H1 (cell line): ENCODE results near the gene TBX6. TPM values are rescaled to one million over a fixed set of nuclear protein-coding genes. Genes with fewer than 3 reads are reported as not detected.
A peak's percentile ranks its signal among the peaks of the same experiment; 100 is the strongest.

Experiments used
- CTCF ChIA-PET: fragments of 300-600 bp; sonication (Branson Sonifier 250); formaldehyde crosslinking; loops from one replicate; lab custom pipeline; 2021; ENCODE audit not compliant: partially characterized antibody; lab: Charles Lee
- POLR2A ChIA-PET: fragments of 300-600 bp; sonication (Branson Sonifier 250); formaldehyde crosslinking; loops from one replicate; lab custom pipeline; 2021; ENCODE audit warnings: inconsistent platforms; ENCODE audit not compliant: partially characterized antibody; lab: Charles Lee
- DNase-seq, 2 experiments: peaks; one replicate each; pipeline versions ENCODE4 v3.0.0 to v3.0.0-alpha.2; 2010 to 2022; ENCODE audit warnings: low spot score in 2 of 2, low read depth in 1 of 2, mixed read lengths in 1 of 2
- FAIRE-seq: peaks from 2 replicates; lab custom pipeline; 2011; peaks lifted over from hg19 to GRCh38; lab: Jason Lieb, UNC
- H2AFZ ChIP-seq: 2 replicates; pipeline ENCODE4 v1.8.1; 2012; ENCODE audit warnings: low read length, inconsistent platforms
- H2AK5ac ChIP-seq: 2 replicates; pipeline ENCODE4 v1.6.1; 2013; ENCODE audit warnings: low read depth, low read length
- H2BK120ac ChIP-seq: replicated peaks from 2 replicates; pipeline ENCODE3; 2013; ENCODE audit warnings: low read depth, low read length, inconsistent platforms
- H2BK12ac ChIP-seq: 2 replicates; pipeline ENCODE4 v1.6.1; 2013; ENCODE audit warnings: low read depth, low read length
- H2BK15ac ChIP-seq: 2 replicates; pipeline ENCODE4 v1.6.1; 2013; ENCODE audit warnings: low read length
- H2BK20ac ChIP-seq: 2 replicates; pipeline ENCODE4 v1.6.1; 2013; ENCODE audit warnings: low read length
- H2BK5ac ChIP-seq: 2 replicates; pipeline ENCODE4 v1.6.1; 2013; ENCODE audit warnings: low read depth, low read length
- H3K14ac ChIP-seq: 2 replicates; pipeline ENCODE4 v1.6.1; 2013; ENCODE audit warnings: inconsistent platforms; ENCODE audit not compliant: insufficient read length
- H3K18ac ChIP-seq: 2 replicates; pipeline ENCODE4 v1.6.1; 2013; ENCODE audit warnings: low read length; ENCODE audit errors: extremely low read depth
- H3K23ac ChIP-seq: 2 replicates; pipeline ENCODE4 v1.6.1; 2013; ENCODE audit warnings: inconsistent platforms; ENCODE audit not compliant: insufficient read length
- H3K23me2 ChIP-seq: 2 replicates; pipeline ENCODE4 v1.6.1; 2013; ENCODE audit warnings: low read depth, low read length
- H3K27ac ChIP-seq: 2 replicates; pipeline ENCODE4 v1.6.1; 2011; ENCODE audit warnings: low read depth, low read length, inconsistent platforms
- H3K27me3 ChIP-seq, 4 experiments: replicated peaks in 1 of 4; 1 replicate in 1 of 4; 2 replicates in 3 of 4; pipeline versions ENCODE4 v1.6.1 to v1.8.1; 2011 to 2013; ENCODE audit warnings: low read length in 3 of 4, mild to moderate bottlenecking in 3 of 4, inconsistent platforms in 2 of 4, mixed read lengths in 2 of 4, moderate library complexity in 1 of 4; ENCODE audit not compliant: control insufficient read depth in 3 of 4, insufficient read depth in 3 of 4; ENCODE audit errors: extremely low read depth in 1 of 4
- H3K36me3 ChIP-seq, 4 experiments: 2 replicates each; pipeline versions ENCODE4 v1.6.1 to v1.8.1; 2011 to 2013; ENCODE audit warnings: mild to moderate bottlenecking in 4 of 4, low read length in 3 of 4, moderate library complexity in 2 of 4, control low read depth in 1 of 4, inconsistent platforms in 1 of 4; ENCODE audit not compliant: insufficient read depth in 4 of 4, control insufficient read depth in 2 of 4
- H3K4ac ChIP-seq: replicated peaks from 2 replicates; pipeline ENCODE3; 2013; ENCODE audit warnings: low read length, low read depth, mixed read lengths, inconsistent platforms; ENCODE audit not compliant: insufficient read length
- H3K4me1 ChIP-seq, 4 experiments: replicated peaks in 1 of 4; 1 replicate in 1 of 4; 2 replicates in 3 of 4; pipeline versions ENCODE4 v1.6.1 to v1.8.1; 2011 to 2013; ENCODE audit warnings: low read length in 3 of 4, inconsistent platforms in 2 of 4, mixed read lengths in 1 of 4; ENCODE audit not compliant: insufficient read depth in 4 of 4, control insufficient read depth in 3 of 4
- H3K4me2 ChIP-seq, 2 experiments: 2 replicates each; pipeline versions ENCODE4 v1.6.1 to v1.8.1; 2011 to 2013; ENCODE audit warnings: low read depth in 2 of 2, low read length in 2 of 2, control low read depth in 1 of 2, inconsistent platforms in 1 of 2, mild to moderate bottlenecking in 1 of 2; ENCODE audit not compliant: insufficient read depth in 1 of 2
- H3K4me3 ChIP-seq, 4 experiments: fragments of 200-600, 300-600 bp in 1 of 4; sonication (generic), shearing (Covaris generic), sonication (Bioruptor Twin) in 1 of 4; 2 replicates each; pipeline versions ENCODE4 v1.5.1 to v1.8.1; 2011 to 2016; ENCODE audit warnings: low read length in 4 of 4, low read depth in 3 of 4, control low read depth in 2 of 4, inconsistent platforms in 2 of 4, mild to moderate bottlenecking in 2 of 4, mixed read lengths in 1 of 4, moderate library complexity in 1 of 4; ENCODE audit not compliant: insufficient read depth in 2 of 4; ENCODE audit errors: extremely low read depth in 1 of 4
- H3K56ac ChIP-seq: replicated peaks from 2 replicates; pipeline ENCODE3; 2013; ENCODE audit warnings: low read depth, mild to moderate bottlenecking, mixed read lengths, low read length, inconsistent platforms; ENCODE audit not compliant: insufficient read length
- H3K79me1 ChIP-seq: 2 replicates; pipeline ENCODE4 v1.6.1; 2013; ENCODE audit warnings: low read depth, low read length, control low read depth
- H3K79me2 ChIP-seq, 2 experiments: 2 replicates each; pipeline versions ENCODE4 v1.6.1 to v1.8.1; 2012 to 2013; ENCODE audit warnings: low read length in 2 of 2, mild to moderate bottlenecking in 2 of 2, inconsistent platforms in 1 of 2; ENCODE audit not compliant: insufficient read depth in 2 of 2, control insufficient read depth in 1 of 2
- H3K9ac ChIP-seq, 4 experiments: replicated peaks in 1 of 4; 1 replicate in 1 of 4; 2 replicates in 3 of 4; pipeline versions ENCODE4 v1.6.1 to v1.8.1; 2011 to 2013; ENCODE audit warnings: low read depth in 3 of 4, low read length in 3 of 4, control low read depth in 2 of 4, mild to moderate bottlenecking in 2 of 4, moderate library complexity in 2 of 4, inconsistent platforms in 1 of 4; ENCODE audit errors: extremely low read depth in 1 of 4
- H3K9me3 ChIP-seq, 2 experiments: 2 replicates each; pipeline versions ENCODE4 v1.6.1 to v1.8.1; 2012 to 2013; ENCODE audit warnings: mild to moderate bottlenecking in 2 of 2, moderate library complexity in 2 of 2, control low read depth in 1 of 2, inconsistent platforms in 1 of 2, low read depth in 1 of 2, low read length in 1 of 2, mixed read lengths in 1 of 2; ENCODE audit not compliant: insufficient read depth in 2 of 2
- H4K20me1 ChIP-seq, 2 experiments: replicated peaks in 1 of 2; 2 replicates each; pipeline versions ENCODE3 to v1.8.1; 2011 to 2013; ENCODE audit warnings: inconsistent platforms in 2 of 2, low read length in 2 of 2, mild to moderate bottlenecking in 1 of 2; ENCODE audit not compliant: insufficient read depth in 2 of 2, control insufficient read depth in 1 of 2
- H4K5ac ChIP-seq: 2 replicates; pipeline ENCODE4 v1.6.1; 2013; ENCODE audit warnings: low read length, low read depth, mixed read lengths, inconsistent platforms; ENCODE audit not compliant: insufficient read length
- H4K8ac ChIP-seq: 2 replicates; pipeline ENCODE4 v1.8.0; 2013; ENCODE audit warnings: mild to moderate bottlenecking, moderate library complexity, low read length, inconsistent platforms; ENCODE audit not compliant: insufficient read depth; ENCODE audit errors: extremely low read depth
- H4K91ac ChIP-seq: replicated peaks from 2 replicates; pipeline ENCODE3; 2013; ENCODE audit warnings: low read length, mixed read lengths, inconsistent platforms; ENCODE audit not compliant: insufficient read length
- CEBPB ChIP-seq: IDR thresholded peaks from 2 replicates; pipeline ENCODE4 v1.6.1; 2012; ENCODE audit warnings: low read depth, low read length
- GABPA ChIP-seq: IDR thresholded peaks from 2 replicates; pipeline ENCODE4 v1.6.1; 2011; ENCODE audit warnings: mild to moderate bottlenecking, low read length, moderate library complexity, borderline replicate concordance; ENCODE audit not compliant: insufficient read depth
- HDAC2 ChIP-seq, 2 experiments: fragments of 300-600 bp in 1 of 2; sonication (generic) in 1 of 2; IDR thresholded peaks; 2 replicates each; pipeline ENCODE4 v1.6.1; 2011 to 2012; ENCODE audit warnings: low read depth in 2 of 2, low read length in 2 of 2, mild to moderate bottlenecking in 2 of 2, moderate library complexity in 2 of 2, borderline replicate concordance in 1 of 2, inconsistent platforms in 1 of 2
- MAX ChIP-seq: IDR thresholded peaks from 2 replicates; pipeline ENCODE4 v1.6.1; 2012; ENCODE audit warnings: inconsistent platforms
- POLR2A ChIP-seq, 2 experiments: IDR thresholded peaks; 1 replicate in 1 of 2; 2 replicates in 1 of 2; pipeline ENCODE4 v1.6.1; 2011; ENCODE audit warnings: low read depth in 2 of 2, low read length in 2 of 2, mild to moderate bottlenecking in 2 of 2; ENCODE audit errors: control extremely low read depth in 1 of 2
- RAD21 ChIP-seq, 2 experiments: IDR thresholded peaks in 1 of 2; conservative IDR thresholded peaks in 1 of 2; 2 replicates each; pipeline ENCODE4 v1.6.1; 2011; ENCODE audit warnings: low read depth in 2 of 2, low read length in 2 of 2, improper control_type of control experiment in 1 of 2, inconsistent platforms in 1 of 2, mild to moderate bottlenecking in 1 of 2, moderate library complexity in 1 of 2
- RXRA ChIP-seq: IDR thresholded peaks from 2 replicates; pipeline ENCODE4 v1.6.1; 2011; ENCODE audit warnings: low read depth, mild to moderate bottlenecking, low read length, moderate library complexity; ENCODE audit not compliant: insufficient read depth
- SIN3A ChIP-seq, 2 experiments: IDR thresholded peaks in 1 of 2; conservative IDR thresholded peaks in 1 of 2; 2 replicates each; pipeline ENCODE4 v1.6.1; 2011 to 2012; ENCODE audit warnings: low read length in 2 of 2, improper control_type of control experiment in 1 of 2, low read depth in 1 of 2, mild to moderate bottlenecking in 1 of 2
- SRF ChIP-seq: IDR thresholded peaks from 2 replicates; pipeline ENCODE4 v1.6.1; 2011; ENCODE audit warnings: mild to moderate bottlenecking, low read depth, low read length, moderate library complexity
- YY1 ChIP-seq: IDR thresholded peaks from 2 replicates; pipeline ENCODE4 v1.6.1; 2011; ENCODE audit warnings: low read depth, mild to moderate bottlenecking, low read length
- WGBS, 2 experiments: shearing (Covaris generic) in 1 of 2; methylation state at CpG; one replicate each; pipeline versions ENCODE4 v1.1.6 to v1.1.7; 2013 to 2015; ENCODE audit warnings: low lambda C conversion rate in 2 of 2, mixed read lengths in 2 of 2, inconsistent platforms in 1 of 2, low coverage in 1 of 2, missing lambda C conversion rate in 1 of 2; ENCODE audit not compliant: insufficient replicate concordance in 2 of 2, insufficient coverage in 1 of 2, insufficient read length in 1 of 2; ENCODE audit errors: extremely low coverage in 1 of 2, missing lambda C conversion rate in 1 of 2; 5-methylcytosine and 5-hydroxymethylcytosine counted together
- polyA plus RNA-seq, 7 experiments: library from polyadenylated mRNA; depleted of rRNA in 3 of 7; stranded (reverse) in 5 of 7; unstranded in 2 of 7; fragments of >200 nt in 5 of 7; fragments of 200-250 nt in 2 of 7; gene quantifications; 1 replicate in 5 of 7; 2 replicates in 1 of 7; 4 replicates in 1 of 7; pipeline versions ENCODE4 v1.2.1 to v1.2.3, GENCODE V29; 2011 to 2013; ENCODE audit warnings: missing spikeins in 2 of 7, mixed read lengths in 2 of 7
- total RNA-seq: library from RNA; stranded (reverse); fragmentation: NEBNext Ultra II Directional; extraction: Animal tissue kit (Norgen Biotek cat#: 25700); gene quantifications from 2 replicates; pipeline ENCODE4 v1.2.1, GENCODE V29; 2021

TBX6 gene
- total and polyA plus RNA-seq, 2 of the 8 experiments (the other 6 are each of a cell fraction or from before 2014, with no cell fraction given): 2.2 to 2.8 TPM

- H3K36me3 ChIP-seq: no peaks in the 10 kb centered on the region
- WGBS, 2 experiments: 36% methylated on average over 10 of the region's 10 CpGs; no CpG with 5 or more reads in 1 of the 2 experiments
- H3K27me3 ChIP-seq: peaks cover 0 to 5% (median 2%) of the 10 kb centered on the region in 4 experiments; a peak in 2 of 7 replicates
- no peak overlapping the region for H3K23ac ChIP-seq
- no peaks in the 10 kb centered on the region for H3K9me3 ChIP-seq
- no peak overlapping the region for H2BK15ac ChIP-seq
- FAIRE-seq (no peak), DNase-seq (peak in 1 of 2 experiments; percentile 89)
- H3K4me1 ChIP-seq: peaks cover 0 to 4% (median 2%) of the 10 kb centered on the region in 4 experiments; a peak in 3 of 7 replicates
- POLR2A ChIA-PET: interaction anchor here (1.0 to 7.6 kb wide), 5 partner anchors 11 to 42 kb away, joined by 3 to 88 read pairs (median 5); partner anchors contain the start of gene ALDOA
- no peaks in the 10 kb centered on the region for H3K79me2 ChIP-seq
- H3K18ac ChIP-seq: no peak overlapping the region
- no peak overlapping the region for H3K14ac ChIP-seq
- no peaks in the 10 kb centered on the region for H4K20me1 ChIP-seq
- no peak overlapping the region for H2AFZ ChIP-seq
- no peak overlapping the region for H3K27ac ChIP-seq
- H3K4ac ChIP-seq: no peak overlapping the region
- H2BK5ac ChIP-seq: no peak overlapping the region
- no peaks in the 10 kb centered on the region for H3K79me1 ChIP-seq
- peaks cover 6% of the 10 kb centered on the region for H3K23me2 ChIP-seq
- H2AK5ac ChIP-seq: no peak overlapping the region
- H4K8ac ChIP-seq: no peak overlapping the region
- H4K91ac ChIP-seq: no peak overlapping the region
- H2BK12ac ChIP-seq: no peak overlapping the region
- H3K56ac ChIP-seq: no peak overlapping the region
- CTCF ChIA-PET: interaction anchor here (0.5 to 3.6 kb wide), 29 partner anchors 9 to 355 kb away, joined by 3 to 17 read pairs (median 4); partner anchors contain the start of genes ALDOA, C16orf92, TBX6 and TLCD3B
- H2BK20ac ChIP-seq: no peak overlapping the region
- no peak overlapping the region for H3K4me3 ChIP-seq
- H4K5ac ChIP-seq: no peak overlapping the region
- H3K4me2 ChIP-seq: no peak overlapping the region
- H2BK120ac ChIP-seq: no peak overlapping the region
- H3K9ac ChIP-seq: no peak overlapping the region
- no peak for TF ChIP-seq SRF
- no peak for TF ChIP-seq HDAC2 (IDR thresholded peaks at IDR 0.05; ENCODE audit: borderline replicate concordance in 1 of 2, low read depth in 2 of 2, low read length in 2 of 2)
- 0 out of 2 replicates have a peak, but pooled peaks have one; percentile 56 for TF ChIP-seq RXRA
- TF ChIP-seq CEBPB: no peak
- peak; percentile 66 to 79 for TF ChIP-seq RAD21 (IDR thresholded peaks at IDR 0.05 in 1 of 2, conservative IDR thresholded peaks at IDR 0.05 in 1 of 2; ENCODE audit: low read depth in 2 of 2, low read length in 2 of 2)
- TF ChIP-seq POLR2A (IDR thresholded peaks at IDR 0.05; ENCODE audit: control extremely low read depth in 1 of 2, low read depth in 2 of 2, low read length in 2 of 2): no peak
- no peak for TF ChIP-seq YY1
- TF ChIP-seq SIN3A (conservative IDR thresholded peaks at IDR 0.05 in 1 of 2, IDR thresholded peaks at IDR 0.05 in 1 of 2; ENCODE audit: low read depth in 1 of 2, low read length in 2 of 2): no peak
- peak; percentile 63; the same call in 1 of the 2 replicates for TF ChIP-seq GABPA
- 0 out of 2 replicates have a peak, but pooled peaks have one; percentile 15 for TF ChIP-seq MAX
Measured at GRCh38 chr16:30054959-30055553, 36.7 kb downstream of the TBX6 start.
